Hepatocyte (in vitro differentiated cells): ENCODE measurements around the gene KCNRG.

Experiments used
- CTCF ChIP-seq: fragments of 200-600 bp; sonication (generic); IDR thresholded peaks from 2 replicates; pipeline ENCODE4 v1.5.1; 2016; ENCODE audit warnings: antibody characterized with exemption, mild to moderate bottlenecking; ENCODE audit not compliant: poor library complexity
- EZH2 ChIP-seq: fragments of 200-600 bp; sonication (generic); IDR thresholded peaks from 2 replicates; pipeline ENCODE4 v1.6.1; 2016; ENCODE audit warnings: antibody characterized with exemption, mild to moderate bottlenecking, borderline replicate concordance
- EZH2phosphoT487 ChIP-seq: fragments of 200-600 bp; sonication (generic); IDR thresholded peaks from one replicate; pipeline ENCODE4 v1.6.1; 2018; ENCODE audit warnings: antibody characterized with exemption, mild to moderate bottlenecking, low read depth, moderate library complexity; ENCODE audit not compliant: unreplicated experiment, severe bottlenecking

DNA sequence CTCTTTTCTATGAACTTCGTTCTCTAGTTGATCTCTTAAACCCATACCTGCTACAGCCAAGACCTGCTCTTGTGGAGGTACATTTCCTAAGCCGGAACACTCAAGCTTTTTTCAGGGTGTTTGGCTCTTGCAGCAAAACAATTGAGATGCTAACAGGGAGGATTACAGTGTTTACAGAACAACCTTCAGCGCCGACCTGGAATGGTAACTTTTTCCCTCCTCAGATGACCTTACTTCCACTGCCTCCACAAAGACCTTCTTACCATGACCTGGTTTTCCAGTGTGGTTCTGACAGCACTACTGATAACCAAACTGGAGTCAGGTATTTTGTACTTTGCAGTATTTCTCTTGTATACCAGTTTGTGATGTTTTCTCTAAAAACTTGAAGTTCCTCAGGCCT, 506 bp downstream of the KCNRG start:
- TF ChIP-seq CTCF (no peak), EZH2 (no peak), EZH2phosphoT487 (no peak)
